Measurements from ENCODE around the gene GALNT18.

The GALNT18 gene

DNA sequence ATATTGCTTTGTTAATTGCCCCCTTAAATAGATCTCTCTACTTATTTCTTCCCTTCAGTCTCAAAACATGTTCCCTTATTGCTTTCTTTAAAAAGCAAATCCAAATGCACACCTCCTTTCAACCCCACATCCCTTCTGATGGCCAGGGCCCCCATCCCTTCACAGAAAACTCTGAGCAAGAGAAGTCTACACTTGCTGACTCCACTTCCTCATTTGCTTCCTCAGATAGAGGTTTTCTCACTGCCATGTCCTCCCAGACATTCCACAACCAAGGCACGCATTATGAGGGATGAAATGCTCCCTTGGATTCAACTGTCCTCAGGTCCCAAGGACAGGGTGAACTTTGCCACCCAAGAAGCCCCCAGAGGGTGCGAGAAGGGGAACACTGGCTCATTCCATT, 311.9 kb downstream of the GALNT18 start:
- no peaks in the 10 kb centered on the region for H4K20me1 ChIP-seq (ENCODE audit: insufficient read depth)
- H3K36me3 ChIP-seq (ENCODE audit: insufficient read depth), result no peaks in the 10 kb centered on the region
- H3K4me3 ChIP-seq (IDR thresholded peaks at IDR 0.05; ENCODE audit: insufficient read depth, low read depth, low read length), result no peak overlapping the region
- H3K79me2 ChIP-seq (ENCODE audit: insufficient read depth, low read depth), result no peaks in the 10 kb centered on the region
- no peak for TF ChIP-seq CTCF (conservative IDR thresholded peaks at IDR 0.05; ENCODE audit: low read depth, low read length)
- no peak overlapping the region for H3K27ac ChIP-seq
- H3K27me3 ChIP-seq (ENCODE audit: insufficient read depth, low read depth), result no peaks in the 10 kb centered on the region
- no peak overlapping the region for H3K9ac ChIP-seq
- no peak overlapping the region for H3K4me2 ChIP-seq
- no peaks in the 10 kb centered on the region for H3K4me1 ChIP-seq (ENCODE audit: low read depth, poor library complexity, severe bottlenecking)
- H2AFZ ChIP-seq (ENCODE audit: low read depth), result no peak overlapping the region

DNA sequence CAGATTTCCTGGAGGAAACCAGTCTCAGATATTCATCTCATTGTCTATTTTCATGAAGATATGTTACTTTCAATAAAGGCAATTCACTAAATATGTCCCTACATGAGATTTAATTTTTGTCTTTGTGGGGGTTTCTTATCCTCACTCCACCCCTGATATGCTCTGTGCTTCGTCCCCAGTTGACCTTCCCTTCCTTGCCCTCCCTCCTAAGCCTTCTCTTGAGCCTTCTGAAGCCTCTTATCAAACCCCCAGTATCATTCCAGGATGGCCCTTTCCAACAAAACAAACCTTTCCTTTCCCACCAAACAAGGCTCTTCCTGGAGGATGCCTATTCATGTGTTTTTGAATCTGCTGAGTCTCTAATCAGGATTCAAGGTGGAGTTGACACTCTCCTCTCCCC, 313.6 kb downstream of the GALNT18 start:
- H3K36me3 ChIP-seq (ENCODE audit: insufficient read depth), result no peaks in the 10 kb centered on the region
- no peak overlapping the region for H3K9ac ChIP-seq
- H2AFZ ChIP-seq (ENCODE audit: low read depth), result no peak overlapping the region
- H3K4me3 ChIP-seq (IDR thresholded peaks at IDR 0.05; ENCODE audit: insufficient read depth, low read depth, low read length), result no peak overlapping the region
- no peak for TF ChIP-seq CTCF (conservative IDR thresholded peaks at IDR 0.05; ENCODE audit: low read depth, low read length)
- no peaks in the 10 kb centered on the region for H4K20me1 ChIP-seq (ENCODE audit: insufficient read depth)
- no peak overlapping the region for H3K27ac ChIP-seq
- H3K27me3 ChIP-seq (ENCODE audit: insufficient read depth, low read depth), result no peaks in the 10 kb centered on the region
- H3K4me1 ChIP-seq (ENCODE audit: low read depth, poor library complexity, severe bottlenecking), result no peaks in the 10 kb centered on the region
- no peaks in the 10 kb centered on the region for H3K79me2 ChIP-seq (ENCODE audit: insufficient read depth, low read depth)
- H3K4me2 ChIP-seq, result no peak overlapping the region

GRCh38 chr11:11306855-11307254, 314.9 kb downstream of the GALNT18 start:
- Histone ChIP-seq H3K27ac (no peak overlapping the region), H2AFZ (ENCODE audit: low read depth) (no peak overlapping the region), H3K4me1 (ENCODE audit: low read depth, poor library complexity, severe bottlenecking) (no peaks in the 10 kb centered on the region), H3K27me3 (ENCODE audit: insufficient read depth, low read depth) (no peaks in the 10 kb centered on the region), H3K4me3 (IDR thresholded peaks at IDR 0.05; ENCODE audit: insufficient read depth, low read depth, low read length) (no peak overlapping the region), H3K9ac (no peak overlapping the region), H3K79me2 (ENCODE audit: insufficient read depth, low read depth) (no peaks in the 10 kb centered on the region), H3K4me2 (no peak overlapping the region), H3K36me3 (ENCODE audit: insufficient read depth) (no peaks in the 10 kb centered on the region), H4K20me1 (ENCODE audit: insufficient read depth) (no peaks in the 10 kb centered on the region)
- no peak for TF ChIP-seq CTCF (conservative IDR thresholded peaks at IDR 0.05; ENCODE audit: low read depth, low read length)

GRCh38 chr11:11304550-11304949, 317.3 kb downstream of the GALNT18 start:
- no peak for TF ChIP-seq CTCF (conservative IDR thresholded peaks at IDR 0.05; ENCODE audit: low read depth, low read length)
- H3K4me3 ChIP-seq (IDR thresholded peaks at IDR 0.05; ENCODE audit: insufficient read depth, low read depth, low read length), result no peak overlapping the region
- no peak overlapping the region for H2AFZ ChIP-seq (ENCODE audit: low read depth)
- no peak overlapping the region for H3K4me2 ChIP-seq
- no peaks in the 10 kb centered on the region for H4K20me1 ChIP-seq (ENCODE audit: insufficient read depth)
- H3K4me1 ChIP-seq (ENCODE audit: low read depth, poor library complexity, severe bottlenecking), result no peaks in the 10 kb centered on the region
- no peak overlapping the region for H3K9ac ChIP-seq
- H3K36me3 ChIP-seq (ENCODE audit: insufficient read depth), result no peaks in the 10 kb centered on the region
- H3K79me2 ChIP-seq (ENCODE audit: insufficient read depth, low read depth), result no peaks in the 10 kb centered on the region
- H3K27ac ChIP-seq, result no peak overlapping the region
- no peaks in the 10 kb centered on the region for H3K27me3 ChIP-seq (ENCODE audit: insufficient read depth, low read depth)

GRCh38 chr11:11302565-11302964, 319.2 kb downstream of the GALNT18 start:
- H2AFZ ChIP-seq (ENCODE audit: low read depth), result no peak overlapping the region
- H3K4me2 ChIP-seq, result no peak overlapping the region
- H3K4me3 ChIP-seq (IDR thresholded peaks at IDR 0.05; ENCODE audit: insufficient read depth, low read depth, low read length), result no peak overlapping the region
- no peaks in the 10 kb centered on the region for H3K27me3 ChIP-seq (ENCODE audit: insufficient read depth, low read depth)
- no peaks in the 10 kb centered on the region for H3K4me1 ChIP-seq (ENCODE audit: low read depth, poor library complexity, severe bottlenecking)
- no peak overlapping the region for H3K27ac ChIP-seq
- no peaks in the 10 kb centered on the region for H3K79me2 ChIP-seq (ENCODE audit: insufficient read depth, low read depth)
- no peak for TF ChIP-seq CTCF (conservative IDR thresholded peaks at IDR 0.05; ENCODE audit: low read depth, low read length)
- no peaks in the 10 kb centered on the region for H4K20me1 ChIP-seq (ENCODE audit: insufficient read depth)
- H3K9ac ChIP-seq, result no peak overlapping the region
- no peaks in the 10 kb centered on the region for H3K36me3 ChIP-seq (ENCODE audit: insufficient read depth)

Measured in KMS-11 (cell line).